SH-SY5Y (cell line): ENCODE measurements around the gene CDC25B.

Source experiments
- GATA2 ChIP-seq: IDR thresholded peaks from 2 replicates; pipeline ENCODE4 v1.6.1; 2011; ENCODE audit warnings: mild to moderate bottlenecking, low read depth, low read length
- GATA3 ChIP-seq: IDR thresholded peaks from 2 replicates; pipeline ENCODE4 v1.6.1; 2011; ENCODE audit warnings: low read depth, mild to moderate bottlenecking, low read length, moderate library complexity

GRCh38 chr20:3801846-3802245 lies 5.7 kb downstream of the CDC25B start:
- no peak for TF ChIP-seq GATA2
- no peak for TF ChIP-seq GATA3
